ENCODE data around the gene MCU.
"Not testable (repeated sequence)": the region's sequence is repeated elsewhere in the genome, so short reads cannot be mapped to it uniquely, and the experiment has no call there.

Gene MCU

GRCh38 chr10:72893136-72893798, 201.3 kb downstream of the MCU start, which contains the start of gene OIT3:
Gene OIT3, plus strand, starts transcription at chr10:72893739. Its CDS starts 60 bp downstream, at chr10:72893799.
- DNase-seq (ENCODE audit: low spot score): no peak
- no peak for FAIRE-seq

DNA sequence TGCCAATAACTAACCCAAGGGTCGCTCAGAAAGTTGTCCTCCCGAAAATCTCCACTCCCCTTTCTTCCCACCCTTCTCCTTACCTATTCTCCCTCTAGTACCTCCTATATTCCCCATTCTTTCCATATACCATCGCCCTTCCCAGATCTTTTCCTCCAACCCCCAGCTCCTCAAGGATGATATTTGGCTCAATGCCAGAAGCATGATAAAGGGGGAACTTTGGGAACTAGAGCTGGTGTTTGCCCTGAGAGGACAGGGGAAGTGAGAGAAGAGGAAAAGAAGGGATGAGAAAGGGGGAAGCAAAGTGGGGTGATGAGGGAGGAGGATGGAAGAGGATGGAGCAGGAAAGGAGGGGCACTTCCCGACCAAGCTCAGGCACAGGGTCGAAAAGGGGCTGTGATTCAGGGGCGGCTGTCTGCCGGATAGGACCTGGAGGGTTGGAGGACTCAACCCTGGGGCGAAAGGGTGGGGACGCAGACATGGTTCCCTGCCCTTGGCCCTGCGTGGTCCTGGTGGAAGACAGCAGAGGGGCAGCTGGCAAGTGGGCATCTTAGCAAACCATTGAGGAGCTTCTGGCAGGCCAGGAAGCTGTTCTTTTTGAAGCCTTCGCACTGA, 203.4 kb downstream of the MCU start:
- FAIRE-seq: no peak
- DNase-seq (ENCODE audit: low spot score): no peak

GRCh38 chr10:72898616-72899015, 206.7 kb downstream of the MCU start:
- FAIRE-seq (no peak), DNase-seq (ENCODE audit: low spot score) (no peak)

GRCh38 chr10:72899545-72899944, 207.6 kb downstream of the MCU start:
- FAIRE-seq: no peak
- no peak for DNase-seq (ENCODE audit: low spot score)

GRCh38 chr10:72903941-72904446, 212.1 kb downstream of the MCU start:
- DNase-seq (ENCODE audit: low spot score); FAIRE-seq: not testable (repeated sequence)

- no peak for FAIRE-seq
Observed at GRCh38 chr10:72904806-72905205, 212.9 kb downstream of the MCU start.

DNA sequence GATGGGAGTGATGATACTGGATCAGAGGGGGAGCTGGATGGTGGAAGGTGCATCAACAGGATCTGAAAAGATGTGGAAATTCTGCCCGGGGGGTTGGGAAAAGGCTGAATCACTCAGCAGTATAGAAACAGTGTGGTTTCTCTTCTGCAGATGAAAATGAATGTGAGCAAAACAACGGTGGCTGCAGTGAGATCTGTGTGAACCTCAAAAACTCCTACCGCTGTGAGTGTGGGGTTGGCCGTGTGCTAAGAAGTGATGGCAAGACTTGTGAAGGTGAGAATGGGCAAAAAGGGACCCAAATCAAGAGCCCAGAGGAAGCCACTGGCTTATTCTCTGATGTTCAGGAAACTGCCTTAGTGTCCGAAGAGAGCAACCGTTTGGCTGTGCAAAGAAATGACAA, 214.5 kb downstream of the MCU start:
- FAIRE-seq: no peak
- DNase-seq (ENCODE audit: low spot score): no peak

More at GRCh38 chr10:72904806-72905205, 212.9 kb downstream of the MCU start:
- DNase-seq (ENCODE audit: low spot score): no peak

GRCh38 chr10:72910705-72911104, 218.8 kb downstream of the MCU start:
- DNase-seq (ENCODE audit: low spot score) (no peak), FAIRE-seq (no peak)

DNA sequence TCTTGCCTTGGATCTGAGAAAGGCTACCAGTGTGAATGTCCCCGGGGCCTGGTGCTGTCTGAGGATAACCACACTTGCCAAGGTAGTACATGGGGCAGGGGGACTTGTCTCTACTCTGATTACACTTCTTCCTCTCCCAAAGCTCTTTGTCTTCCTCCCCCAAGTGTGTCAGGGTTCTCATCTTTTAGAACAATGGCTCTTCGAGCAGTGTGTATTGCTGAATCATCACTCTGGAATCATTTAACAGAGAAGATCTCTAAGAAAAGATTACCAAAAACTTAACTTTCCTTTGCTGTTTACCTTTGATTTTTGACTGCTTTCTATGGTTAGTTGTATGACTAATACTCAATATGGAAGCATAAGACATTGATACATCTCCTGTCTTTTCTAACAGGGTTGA, 219.8 kb downstream of the MCU start:
- FAIRE-seq: no peak

GRCh38 chr10:72912736-72913135, 220.8 kb downstream of the MCU start:
- no peak for FAIRE-seq
- DNase-seq (ENCODE audit: low spot score): no peak

More for the DNA sequence above, 219.8 kb downstream of the MCU start:
- DNase-seq (ENCODE audit: low spot score): no peak

GRCh38 chr10:72913287-72913686, 221.3 kb downstream of the MCU start:
- FAIRE-seq: no peak
- DNase-seq (ENCODE audit: low spot score): no peak

- FAIRE-seq; DNase-seq (ENCODE audit: low spot score): not testable (repeated sequence)
Observed at GRCh38 chr10:72917201-72917600, 225.3 kb downstream of the MCU start.

GRCh38 chr10:72917803-72918332, 225.9 kb downstream of the MCU start:
- DNase-seq (ENCODE audit: low spot score); FAIRE-seq: not testable (repeated sequence)

DNA sequence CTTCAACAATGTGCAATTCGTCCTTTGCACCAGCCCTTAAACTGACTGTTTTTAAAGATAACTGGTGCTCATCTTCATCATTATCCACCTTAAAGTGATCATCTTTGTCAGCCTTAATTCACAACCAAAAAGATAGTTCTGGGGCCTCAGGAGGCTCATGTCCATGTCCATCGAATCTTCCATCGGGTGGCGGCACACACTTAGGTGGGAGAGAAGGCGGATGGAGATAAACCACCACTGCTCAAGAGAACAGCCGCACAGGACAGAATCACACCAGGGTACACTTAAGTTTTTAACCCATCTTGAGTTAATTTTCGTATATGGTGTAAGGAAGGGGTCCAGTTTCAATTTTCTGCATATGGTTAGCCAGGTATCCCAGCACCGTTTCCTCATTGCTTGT, 226.4 kb downstream of the MCU start:
- DNase-seq (ENCODE audit: low spot score): no peak
- FAIRE-seq: no peak

GRCh38 chr10:72921147-72921683, 229.3 kb downstream of the MCU start:
- FAIRE-seq; DNase-seq (ENCODE audit: low spot score): not testable (repeated sequence)

DNA sequence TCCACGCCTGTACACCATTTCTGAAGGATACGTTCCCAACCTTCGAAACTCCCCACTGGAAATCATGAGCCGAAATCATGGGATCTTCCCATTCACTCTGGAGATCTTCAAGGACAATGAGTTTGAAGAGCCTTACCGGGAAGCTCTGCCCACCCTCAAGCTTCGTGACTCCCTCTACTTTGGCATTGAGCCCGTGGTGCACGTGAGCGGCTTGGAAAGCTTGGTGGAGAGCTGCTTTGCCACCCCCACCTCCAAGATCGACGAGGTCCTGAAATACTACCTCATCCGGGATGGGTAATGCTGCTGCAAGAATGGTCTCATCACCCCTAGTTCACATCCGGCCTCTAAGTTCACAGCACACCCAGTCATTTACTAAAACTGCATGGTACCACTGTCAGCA, 232.4 kb downstream of the MCU start:
- DNase-seq (ENCODE audit: low spot score) (no peak), FAIRE-seq (no peak)

DNA sequence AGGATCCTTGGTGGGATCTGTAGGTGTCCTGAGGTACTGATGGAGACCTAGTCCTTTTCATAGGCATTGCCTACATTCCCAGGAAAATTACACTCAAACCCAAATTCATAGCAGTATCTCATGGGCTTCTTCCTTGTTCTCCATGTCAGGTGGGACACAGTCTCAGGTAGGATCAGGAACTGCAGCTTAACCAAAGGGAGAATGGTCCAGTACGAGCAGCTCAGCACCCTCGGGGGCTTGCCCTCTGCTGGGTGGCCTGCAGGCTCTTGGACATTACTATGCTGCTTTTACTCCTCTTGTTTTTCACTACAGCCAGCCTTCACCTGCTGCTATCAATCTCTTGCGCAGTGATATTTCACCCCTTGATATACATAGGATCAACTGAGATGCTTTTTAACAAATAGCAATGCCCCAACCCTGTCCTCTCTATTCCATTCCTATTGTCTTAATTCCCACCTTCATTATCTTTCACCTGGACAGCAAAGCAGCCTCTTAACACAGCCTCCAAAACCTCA, 234.1 kb downstream of the MCU start:
- FAIRE-seq (no peak), DNase-seq (ENCODE audit: low spot score) (no peak)

- DNase-seq (ENCODE audit: low spot score) (no peak), FAIRE-seq (no peak)
Observed at GRCh38 chr10:72927485-72927884, 235.5 kb downstream of the MCU start.

- DNase-seq (ENCODE audit: low spot score) (no peak), FAIRE-seq (no peak)
Observed at GRCh38 chr10:72928798-72929197, 236.9 kb downstream of the MCU start.

GRCh38 chr10:72930276-72930675, 238.3 kb downstream of the MCU start:
- FAIRE-seq: no peak
- no peak for DNase-seq (ENCODE audit: low spot score)

- FAIRE-seq (no peak), DNase-seq (ENCODE audit: low spot score) (no peak)
Observed at GRCh38 chr10:72932259-72933015, 240.5 kb downstream of the MCU start.
